T-cell (primary cell): Measurements from ENCODE around the gene SHC4. TPM values are rescaled to one million over a fixed set of nuclear protein-coding genes. Genes with fewer than 3 reads are reported as not detected.

Source experiments
- ATAC-seq, 4 experiments: fragments of 200-7000 bp in 3 of 4; fragments of 150-1000 bp in 1 of 4; cut with Tn5 transposase; replicated peaks in 1 of 4; 1 replicate in 3 of 4; 2 replicates in 1 of 4; pipeline ENCODE4 v1.10.0; 2021; ENCODE audit warnings: moderate library complexity in 3 of 4, mild to moderate bottlenecking in 2 of 4, moderate number of reproducible peaks in 1 of 4
- CTCF ChIA-PET, 2 donors: fragments of 300-600 bp; sonication (Branson Sonifier 250); formaldehyde crosslinking; loops; one replicate each; lab custom pipeline; 2022; ENCODE audit warnings: antibody characterized with exemption in 2 of 2; lab: Charles Lee
- POLR2A ChIA-PET, 2 donors: fragments of 300-600 bp; sonication (Branson Sonifier 250); formaldehyde crosslinking; loops; one replicate each; lab custom pipeline; 2022; ENCODE audit warnings: antibody characterized with exemption in 2 of 2; lab: Charles Lee
- DNase-seq, 35 experiments: peaks; one replicate each; pipeline versions ENCODE4 v3.0.0 to v3.0.0-alpha.2; 2013 to 2023
- H3K27ac ChIP-seq: one replicate; pipeline ENCODE4 v1.5.1; 2013; ENCODE audit warnings: low read length
- H3K27me3 ChIP-seq, 2 experiments: replicated peaks in 1 of 2; 1 replicate in 1 of 2; 2 replicates in 1 of 2; pipeline versions ENCODE4 v1.6.1 to v1.7.0; 2013; ENCODE audit warnings: low read length in 1 of 2, mixed read lengths in 1 of 2; ENCODE audit not compliant: control insufficient read depth in 2 of 2, insufficient read depth in 2 of 2; ENCODE audit errors: extremely low read depth in 1 of 2
- H3K36me3 ChIP-seq, 2 donors: 1 replicate in 1 of 2; 2 replicates in 1 of 2; pipeline versions ENCODE4 v1.6.1 to v1.7.0; 2013; ENCODE audit warnings: low read length in 1 of 2; ENCODE audit not compliant: control insufficient read depth in 2 of 2, insufficient read depth in 1 of 2; ENCODE audit errors: extremely low read depth in 1 of 2
- H3K4me1 ChIP-seq, 2 experiments: 1 replicate in 1 of 2; 2 replicates in 1 of 2; pipeline versions ENCODE4 v1.6.1 to v1.7.0; 2013; ENCODE audit warnings: low read length in 2 of 2, mixed read lengths in 1 of 2; ENCODE audit not compliant: insufficient read depth in 2 of 2, control insufficient read depth in 1 of 2; ENCODE audit errors: extremely low read depth in 1 of 2
- H3K4me3 ChIP-seq, 2 donors: 1 replicate in 1 of 2; 2 replicates in 1 of 2; pipeline versions ENCODE4 v1.5.1 to v1.7.0; 2013; ENCODE audit warnings: mild to moderate bottlenecking in 2 of 2, low read length in 1 of 2, moderate library complexity in 1 of 2; ENCODE audit not compliant: control insufficient read depth in 1 of 2; ENCODE audit errors: extremely low read depth in 1 of 2
- H3K9me3 ChIP-seq: 2 replicates; pipeline ENCODE4 v1.7.0; 2013
- H3K27ac Mint-ChIP-seq, 2 donors: one replicate each; pipeline ENCODE4 v1.8.0; 2020 to 2021; ENCODE audit warnings: mild to moderate bottlenecking in 2 of 2, mixed read lengths in 2 of 2
- H3K27me3 Mint-ChIP-seq, 2 donors: one replicate each; pipeline ENCODE4 v1.8.0; 2021 to 2022; ENCODE audit warnings: mixed read lengths in 2 of 2
- H3K36me3 Mint-ChIP-seq: one replicate; pipeline ENCODE4 v1.8.0; 2021; ENCODE audit warnings: mixed read lengths
- H3K4me1 Mint-ChIP-seq, 3 donors: one replicate each; pipeline ENCODE4 v1.8.0; 2020 to 2022; ENCODE audit warnings: mixed read lengths in 3 of 3, mild to moderate bottlenecking in 1 of 3
- H3K4me3 Mint-ChIP-seq, 3 donors: one replicate each; pipeline ENCODE4 v1.8.0; 2020 to 2022; ENCODE audit warnings: mild to moderate bottlenecking in 3 of 3, mixed read lengths in 3 of 3, moderate library complexity in 3 of 3
- H3K9me3 Mint-ChIP-seq, 3 donors: one replicate each; pipeline ENCODE4 v1.8.0; 2020 to 2022; ENCODE audit warnings: mixed read lengths in 3 of 3
- WGBS: methylation state at CpG from one replicate; pipeline ENCODE4 v1.1.5; 2013; ENCODE audit warnings: missing lambda C conversion rate; ENCODE audit not compliant: insufficient coverage; 5-methylcytosine and 5-hydroxymethylcytosine counted together
- total RNA-seq, 35 experiments: library from RNA in 6 of 35; stranded (reverse) in 6 of 35; fragments of 120-200 nt in 1 of 35; gene quantifications; one replicate each; pipeline versions ENCODE4 v1.2.1 to v1.2.4 and lab custom pipeline; 2013 to 2026

Gene SHC4
- total RNA-seq, 5 donors from 2014 or later (not counting 1 experiment from before 2014, with no cell fraction given), result 0.13 to 0.88 (median 0.19) TPM

DNA sequence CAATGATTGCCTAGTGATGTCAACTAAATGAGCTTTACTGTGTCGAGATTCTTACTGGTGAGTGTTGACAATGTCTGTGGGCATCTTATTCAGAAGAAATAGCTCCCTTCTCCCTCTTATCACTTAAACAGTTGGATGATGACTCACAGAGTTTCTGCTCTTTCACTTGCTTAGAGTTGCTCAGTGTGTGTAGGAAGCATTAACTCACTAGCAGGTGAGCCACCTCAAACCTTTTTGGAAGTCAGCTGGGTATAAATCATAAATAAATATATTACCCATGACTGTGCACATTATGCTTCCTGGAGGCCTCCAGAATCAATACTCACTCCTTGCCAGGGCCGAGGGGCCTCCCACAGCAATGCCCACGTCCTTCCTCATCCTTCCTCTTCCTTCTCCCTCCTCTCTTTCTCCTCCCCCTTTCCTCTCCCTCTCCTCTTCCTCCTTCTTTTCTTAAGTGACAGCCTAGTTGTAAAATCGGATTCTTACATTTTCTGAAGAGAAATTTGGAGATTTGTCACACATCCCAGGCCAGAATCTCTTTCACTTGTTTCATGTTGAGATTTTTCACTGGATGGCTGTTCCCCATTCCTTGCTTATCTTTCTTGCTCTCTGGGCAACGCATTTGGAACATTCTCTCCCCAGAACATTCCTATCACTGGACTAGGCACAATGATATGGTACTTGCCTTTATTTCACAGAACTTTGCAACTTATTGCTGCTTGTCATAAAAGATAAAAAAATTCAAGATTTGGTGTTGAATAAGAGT is 17.5 kb downstream of the SHC4 start:
- Histone ChIP-seq H3K4me3 (no peak overlapping the region), H3K27me3 (peaks cover 0 to 2% of the 10 kb centered on the region in 2 experiments), H3K36me3 (no peaks in the 10 kb centered on the region), H3K4me1 (no peaks in the 10 kb centered on the region), H3K27ac (no peak overlapping the region), H3K9me3 (no peaks in the 10 kb centered on the region)
- no peak overlapping the region for H3K27ac Mint-ChIP-seq
- H3K36me3 Mint-ChIP-seq, result no peaks in the 10 kb centered on the region
- ChIA-PET CTCF (interaction anchor here in 1 of 2 donors (0.7 kb wide), 1 partner anchor 270 kb away, joined by 3 read pairs; no protein-coding TSS in a partner anchor), POLR2A (no interaction called here)
- 54% methylated on average over 2 of the region's 5 CpGs for WGBS
- no peak overlapping the region for H3K4me3 Mint-ChIP-seq
- ATAC-seq (no peak), DNase-seq (no peak)
- H3K9me3 Mint-ChIP-seq, result no peaks in the 10 kb centered on the region
- peaks cover 15 to 17% of the 10 kb centered on the region in 2 donors for H3K27me3 Mint-ChIP-seq
- H3K4me1 Mint-ChIP-seq, result no peaks in the 10 kb centered on the region

DNA sequence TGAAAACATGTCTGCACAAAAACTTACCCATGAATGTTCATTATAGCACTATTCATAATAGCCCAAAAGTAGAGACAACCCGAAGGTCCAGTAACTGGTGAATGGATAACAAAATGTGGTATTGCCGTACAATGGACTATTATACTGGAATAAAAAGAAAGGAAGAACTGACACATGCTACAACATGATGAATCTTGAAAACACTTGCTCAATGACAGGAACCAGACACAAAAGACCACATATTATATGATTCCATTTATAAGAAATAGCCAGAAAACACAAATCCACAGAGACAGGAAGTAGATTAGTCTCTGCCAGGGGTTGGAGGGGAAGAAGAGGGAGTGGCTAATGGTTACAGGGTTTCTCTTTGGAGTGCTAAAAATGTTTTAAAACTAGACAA is 18.3 kb downstream of the SHC4 start:
- Mint-ChIP-seq H3K9me3 (no peaks in the 10 kb centered on the region), H3K4me3 (no peak overlapping the region), H3K4me1 (no peaks in the 10 kb centered on the region), H3K27ac (no peak overlapping the region), H3K27me3 (peaks cover 15% of the 10 kb centered on the region in 2 donors), H3K36me3 (no peaks in the 10 kb centered on the region)
- Histone ChIP-seq H3K36me3 (no peaks in the 10 kb centered on the region), H3K4me1 (no peaks in the 10 kb centered on the region), H3K27me3 (no peaks in the 10 kb centered on the region), H3K4me3 (no peak overlapping the region), H3K27ac (no peak overlapping the region), H3K9me3 (no peaks in the 10 kb centered on the region)
- no peak for ATAC-seq
- CTCF ChIA-PET, result interaction anchor here in 1 of 2 donors (0.7 kb wide), 1 partner anchor 271 kb away, joined by 3 read pairs; no protein-coding TSS in a partner anchor
- POLR2A ChIA-PET, result no interaction called here
- WGBS, result no CpG with 5 or more reads among the region's 2 CpGs
- no peak for DNase-seq

DNA sequence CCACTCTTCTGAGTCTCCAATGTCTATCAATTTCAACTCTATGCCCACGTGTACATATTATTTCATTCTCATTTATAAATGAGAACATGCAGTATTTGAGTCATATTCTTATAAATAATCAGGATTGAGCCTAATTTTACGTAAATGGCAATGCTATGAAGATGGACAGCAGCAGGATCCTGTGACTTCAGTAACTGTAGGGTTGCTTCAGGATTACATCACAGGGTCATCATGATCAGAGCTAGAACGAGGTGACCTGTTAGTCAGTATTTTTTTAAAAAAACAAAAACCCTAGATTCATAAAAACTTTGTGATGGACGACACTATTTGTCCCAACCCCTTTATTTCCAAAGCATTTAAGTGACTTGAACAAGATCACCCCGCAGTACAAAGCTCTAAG is 21.8 kb downstream of the SHC4 start:
- POLR2A ChIA-PET, result no interaction called here
- CTCF ChIA-PET, result no interaction called here
- 76% methylated on average over 2 of the region's 5 CpGs for WGBS

DNA sequence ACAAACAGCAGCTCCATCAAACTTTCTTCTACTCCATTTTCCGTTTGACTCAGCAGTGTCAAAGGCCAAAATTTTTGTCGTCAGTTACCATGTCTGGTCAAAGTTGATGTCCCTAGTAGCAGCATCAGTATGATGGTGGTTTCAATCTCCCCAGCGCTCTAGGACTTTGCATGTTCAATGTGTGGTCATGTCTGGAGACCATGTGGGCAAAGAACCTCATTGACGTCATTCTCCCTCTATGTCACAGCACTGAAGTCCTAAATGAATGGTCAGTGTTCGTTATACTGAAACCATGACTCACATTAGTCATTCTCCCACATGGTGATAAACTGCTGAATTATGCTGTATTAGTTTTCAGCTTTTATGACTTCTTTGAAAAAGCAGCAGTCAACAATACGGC is 23.2 kb downstream of the SHC4 start:
- no peaks in the 10 kb centered on the region for H3K9me3 Mint-ChIP-seq
- CTCF ChIA-PET, result no interaction called here
- peaks cover 21 to 23% of the 10 kb centered on the region in 2 donors for H3K27me3 Mint-ChIP-seq
- Histone ChIP-seq H3K4me3 (no peak overlapping the region), H3K27me3 (peaks cover 0 to 2% of the 10 kb centered on the region in 2 experiments), H3K9me3 (no peaks in the 10 kb centered on the region), H3K36me3 (no peaks in the 10 kb centered on the region), H3K4me1 (no peaks in the 10 kb centered on the region), H3K27ac (no peak overlapping the region)
- no peak for ATAC-seq
- no peaks in the 10 kb centered on the region for H3K4me1 Mint-ChIP-seq
- no peak overlapping the region for H3K4me3 Mint-ChIP-seq
- no peak overlapping the region for H3K27ac Mint-ChIP-seq
- no peak for DNase-seq
- no peaks in the 10 kb centered on the region for H3K36me3 Mint-ChIP-seq
- POLR2A ChIA-PET, result no interaction called here
- 83% methylated on average over 1 of the region's 6 CpGs for WGBS

More for the DNA sequence above, 21.8 kb downstream of the SHC4 start:
- Histone ChIP-seq H3K27me3 (peaks cover 0 to 2% of the 10 kb centered on the region in 2 experiments), H3K4me3 (no peak overlapping the region), H3K9me3 (no peaks in the 10 kb centered on the region), H3K4me1 (no peaks in the 10 kb centered on the region), H3K27ac (no peak overlapping the region), H3K36me3 (no peaks in the 10 kb centered on the region)
- no peaks in the 10 kb centered on the region for H3K36me3 Mint-ChIP-seq
- DNase-seq (no peak), ATAC-seq (no peak)
- no peaks in the 10 kb centered on the region for H3K4me1 Mint-ChIP-seq
- no peak overlapping the region for H3K27ac Mint-ChIP-seq
- H3K4me3 Mint-ChIP-seq, result no peak overlapping the region
- H3K9me3 Mint-ChIP-seq, result no peaks in the 10 kb centered on the region
- H3K27me3 Mint-ChIP-seq, result peaks cover 14 to 18% of the 10 kb centered on the region in 2 donors

DNA sequence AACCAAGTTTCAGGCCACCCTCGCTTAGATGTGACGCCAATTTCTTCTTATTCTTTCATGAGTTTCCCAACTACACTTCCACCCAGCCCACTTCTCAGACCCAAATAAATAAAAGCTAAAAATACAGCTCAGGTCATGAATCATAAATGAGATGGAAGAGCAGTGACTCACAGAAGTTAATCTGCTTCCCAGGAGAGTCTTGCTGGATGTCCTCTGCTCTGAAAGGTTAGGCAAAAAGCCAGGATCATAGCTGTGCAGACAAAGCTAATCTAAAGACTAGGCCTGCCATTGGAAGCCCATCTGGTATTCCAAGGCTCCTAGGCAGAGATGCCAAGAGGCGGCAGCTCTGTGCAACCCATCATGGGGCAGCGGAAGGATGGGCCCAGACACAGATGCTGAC is 24.1 kb downstream of the SHC4 start:
- POLR2A ChIA-PET, result interaction anchor here in 1 of 2 donors (0.7 kb wide), 1 partner anchor 17 kb away, joined by 4 read pairs; no protein-coding TSS in a partner anchor
- H3K27me3 Mint-ChIP-seq, result peaks cover 28 to 30% of the 10 kb centered on the region in 2 donors
- Histone ChIP-seq H3K27me3 (peaks cover 0 to 2% of the 10 kb centered on the region in 2 experiments), H3K4me1 (no peaks in the 10 kb centered on the region), H3K4me3 (no peak overlapping the region), H3K27ac (no peak overlapping the region), H3K9me3 (no peaks in the 10 kb centered on the region), H3K36me3 (no peaks in the 10 kb centered on the region)
- no peak overlapping the region for H3K4me3 Mint-ChIP-seq
- no peak overlapping the region for H3K27ac Mint-ChIP-seq
- no peaks in the 10 kb centered on the region for H3K36me3 Mint-ChIP-seq
- ATAC-seq (no peak), DNase-seq (no peak)
- no peaks in the 10 kb centered on the region for H3K4me1 Mint-ChIP-seq
- 94% methylated on average over 2 of the region's 4 CpGs for WGBS
- H3K9me3 Mint-ChIP-seq, result no peaks in the 10 kb centered on the region
- CTCF ChIA-PET, result interaction anchor here in 1 of 2 donors (0.6 kb wide), 1 partner anchor 588 kb away, joined by 4 read pairs; no protein-coding TSS in a partner anchor

DNA sequence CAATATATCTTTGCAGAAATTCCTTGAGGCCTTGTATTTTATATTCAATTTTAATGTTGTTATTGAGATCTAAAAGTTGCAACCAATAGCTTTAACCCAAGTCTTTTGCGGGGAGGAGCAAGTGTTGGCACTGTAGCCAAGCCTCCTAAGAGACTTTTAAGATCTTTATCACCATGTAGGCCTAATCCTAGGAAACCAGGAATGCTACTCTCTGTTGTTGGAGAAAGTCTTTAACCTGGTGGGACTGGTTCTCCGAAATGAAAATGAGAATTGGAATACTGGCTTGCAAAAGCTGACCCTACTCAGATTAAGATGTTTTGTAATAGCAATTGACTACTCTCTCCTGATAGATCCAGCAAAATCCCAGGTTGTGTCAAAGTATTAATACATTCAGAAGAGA is 25.8 kb downstream of the SHC4 start:
- Histone ChIP-seq H3K4me1 (no peaks in the 10 kb centered on the region), H3K36me3 (no peaks in the 10 kb centered on the region), H3K9me3 (no peaks in the 10 kb centered on the region), H3K27ac (no peak overlapping the region), H3K4me3 (no peak overlapping the region), H3K27me3 (peaks cover 0 to 2% of the 10 kb centered on the region in 2 experiments)
- POLR2A ChIA-PET, result no interaction called here
- DNase-seq, result no peak
- no peaks in the 10 kb centered on the region for H3K9me3 Mint-ChIP-seq
- H3K27me3 Mint-ChIP-seq, result peaks cover 28 to 31% of the 10 kb centered on the region in 2 donors
- CTCF ChIA-PET, result no interaction called here
- H3K36me3 Mint-ChIP-seq, result no peaks in the 10 kb centered on the region
- no peaks in the 10 kb centered on the region for H3K4me1 Mint-ChIP-seq
- ATAC-seq, result no peak
- no peak overlapping the region for H3K4me3 Mint-ChIP-seq
- no peak overlapping the region for H3K27ac Mint-ChIP-seq
- WGBS, result no CpG with 5 or more reads among the region's 2 CpGs
